Measurements from ENCODE around the gene AP2A1. TPM values are rescaled to one million over a fixed set of nuclear protein-coding genes. Genes with fewer than 3 reads are reported as not detected.
"Not testable (repeated sequence)": the region's sequence is repeated elsewhere in the genome, so short reads cannot be mapped to it uniquely, and the experiment has no call there.

Gene AP2A1
- total RNA-seq, result 10 to 100 TPM; 48.4 to 77.6 (median 66.9) TPM

DNA sequence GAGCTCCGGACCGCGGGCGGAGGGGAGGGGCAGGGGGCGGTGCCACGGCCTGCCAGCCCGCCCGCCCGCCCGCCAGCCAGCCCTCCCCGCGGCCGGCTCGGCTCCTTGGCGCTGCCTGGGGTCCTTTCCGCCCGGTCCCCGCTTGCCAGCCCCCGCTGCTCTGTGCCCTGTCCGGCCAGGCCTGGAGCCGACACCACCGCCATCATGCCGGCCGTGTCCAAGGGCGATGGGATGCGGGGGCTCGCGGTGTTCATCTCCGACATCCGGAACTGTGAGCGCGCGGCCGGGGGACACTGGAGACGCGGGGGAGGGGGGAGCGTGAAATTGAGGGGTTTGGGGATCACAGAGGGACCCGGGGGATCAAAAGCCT lies at the start of gene AP2A1:
Gene AP2A1, plus strand, starts transcription at position 72 of the 370 bp plus-strand sequence. Its CDS starts 133 bp downstream, at position 205.
- 0 to 2% methylated on average over 3 to 28 of the region's 38 CpGs for WGBS, 2 donors
- Histone ChIP-seq H3K4me1 (peaks cover 14 to 21% of the 10 kb centered on the region in 2 donors), H3K27ac (peak within 1 kb of the TSS; percentile 87 to 92 (median 91)), H3K9me3 (no peaks in the 10 kb centered on the region), H3K4me3 (replicated peaks in 1 of 3) (peak within 1 kb of the TSS; percentile 83 to 99 (median 88)), H3K36me3 (no peaks in the 10 kb centered on the region), H3K27me3 (no peaks in the 10 kb centered on the region)
- peak in 1 of 2 donors; percentile 27 for TF ChIP-seq POLR2A (IDR thresholded peaks at IDR 0.05)
- TF ChIP-seq, protein P1, sequence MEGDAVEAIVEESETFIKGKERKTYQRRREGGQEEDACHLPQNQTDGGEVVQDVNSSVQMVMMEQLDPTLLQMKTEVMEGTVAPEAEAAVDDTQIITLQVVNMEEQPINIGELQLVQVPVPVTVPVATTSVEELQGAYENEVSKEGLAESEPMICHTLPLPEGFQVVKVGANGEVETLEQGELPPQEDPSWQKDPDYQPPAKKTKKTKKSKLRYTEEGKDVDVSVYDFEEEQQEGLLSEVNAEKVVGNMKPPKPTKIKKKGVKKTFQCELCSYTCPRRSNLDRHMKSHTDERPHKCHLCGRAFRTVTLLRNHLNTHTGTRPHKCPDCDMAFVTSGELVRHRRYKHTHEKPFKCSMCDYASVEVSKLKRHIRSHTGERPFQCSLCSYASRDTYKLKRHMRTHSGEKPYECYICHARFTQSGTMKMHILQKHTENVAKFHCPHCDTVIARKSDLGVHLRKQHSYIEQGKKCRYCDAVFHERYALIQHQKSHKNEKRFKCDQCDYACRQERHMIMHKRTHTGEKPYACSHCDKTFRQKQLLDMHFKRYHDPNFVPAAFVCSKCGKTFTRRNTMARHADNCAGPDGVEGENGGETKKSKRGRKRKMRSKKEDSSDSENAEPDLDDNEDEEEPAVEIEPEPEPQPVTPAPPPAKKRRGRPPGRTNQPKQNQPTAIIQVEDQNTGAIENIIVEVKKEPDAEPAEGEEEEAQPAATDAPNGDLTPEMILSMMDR (IDR thresholded peaks at IDR 0.05), result no peak
- intact Hi-C loops (cut with DNase I), result loop anchor here (10.0 kb wide), 1 partner anchor 108 kb away; the partner anchor contains the start of genes AKT1S1 and TBC1D17
- DNase-seq, result no peak

DNA sequence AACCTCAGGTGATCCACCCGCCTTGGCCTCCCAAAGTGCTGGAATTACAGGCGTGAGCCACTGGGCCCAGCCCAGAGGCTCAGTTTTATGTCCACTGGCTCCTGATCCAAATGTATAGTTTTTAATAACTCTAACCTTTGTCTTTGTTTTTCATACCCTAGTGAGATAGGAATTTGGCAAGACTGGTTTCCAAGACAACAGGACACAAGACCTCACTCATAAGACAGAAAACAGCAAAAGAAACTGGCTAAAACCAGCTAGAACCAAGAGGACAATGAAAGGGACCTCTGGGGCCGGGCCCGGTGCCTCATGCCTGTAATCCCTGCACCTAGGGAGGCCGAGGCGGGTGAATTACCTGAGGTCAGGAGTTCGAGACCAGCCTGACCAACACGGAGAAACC lies 48.3 kb upstream of the AP2A1 start:
- Histone ChIP-seq H3K36me3 (no peaks in the 10 kb centered on the region), H3K27ac (peak overlapping the region in 1 of 3 donors; percentile 85), H3K27me3 (no peaks in the 10 kb centered on the region), H3K4me3 (replicated peaks in 1 of 3) (no peak overlapping the region), H3K9me3 (no peaks in the 10 kb centered on the region), H3K4me1 (peaks cover 3 to 6% of the 10 kb centered on the region in 2 donors)
- 76 to 78% methylated on average over 8 of the region's 8 CpGs for WGBS, 2 donors
- no peak for TF ChIP-seq POLR2A (IDR thresholded peaks at IDR 0.05)
- TF ChIP-seq, protein P1 (IDR thresholded peaks at IDR 0.05), result no peak
- no peak for DNase-seq
- intact Hi-C loops (cut with DNase I), result no loop called here

DNA sequence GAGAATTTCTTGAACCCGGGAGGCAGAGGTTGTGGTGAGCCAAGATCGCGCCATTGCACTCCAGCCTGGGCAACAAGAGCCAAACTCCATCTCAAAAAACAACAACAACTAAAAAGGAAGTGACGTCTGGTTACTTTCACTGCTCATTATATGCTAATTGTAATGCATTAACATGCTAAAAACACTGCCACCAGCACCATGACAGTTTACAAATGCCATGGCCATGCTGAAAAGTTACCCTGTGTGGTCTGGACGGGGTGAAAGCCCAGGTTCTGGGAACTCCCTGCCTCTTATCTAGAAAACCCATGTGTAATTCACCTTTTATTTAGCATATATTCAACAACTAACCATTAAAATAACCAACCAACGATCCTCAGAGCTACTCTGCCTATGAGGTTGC lies 47.8 kb upstream of the AP2A1 start:
- H3K27ac ChIP-seq, result no peak overlapping the region
- H3K9me3 ChIP-seq, result no peaks in the 10 kb centered on the region
- no peak overlapping the region for H3K4me3 ChIP-seq (replicated peaks in 1 of 3)
- 81 to 82% methylated on average over 6 of the region's 6 CpGs for WGBS, 2 donors
- no peak for TF ChIP-seq POLR2A (IDR thresholded peaks at IDR 0.05)
- TF ChIP-seq, protein P1 (IDR thresholded peaks at IDR 0.05), result no peak
- no peaks in the 10 kb centered on the region for H3K27me3 ChIP-seq
- no peak for DNase-seq
- intact Hi-C loops (cut with DNase I), result no loop called here
- H3K4me1 ChIP-seq, result peaks cover 3 to 6% of the 10 kb centered on the region in 2 donors
- H3K36me3 ChIP-seq, result no peaks in the 10 kb centered on the region

DNA sequence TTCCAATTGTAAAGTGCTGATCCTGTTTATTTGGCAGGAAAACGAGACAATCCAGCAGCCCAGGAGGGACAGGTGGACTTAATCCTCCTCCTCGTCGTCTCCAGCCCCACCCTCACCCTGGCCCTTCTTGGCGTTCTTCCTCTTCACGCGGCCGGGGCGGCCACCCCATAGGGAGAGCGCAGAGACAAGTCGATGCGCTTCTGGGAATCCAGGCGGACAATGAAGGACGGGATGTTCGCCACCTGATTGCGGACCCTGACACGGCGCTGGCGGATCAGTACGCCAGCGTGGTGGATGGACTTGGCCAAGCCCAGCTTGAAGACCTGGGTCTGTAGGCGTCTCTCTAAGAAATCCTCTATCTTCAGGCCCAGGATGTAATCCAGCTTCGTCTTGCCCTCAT lies 47.4 kb upstream of the AP2A1 start:
- H3K9me3 ChIP-seq; DNase-seq; H3K36me3 ChIP-seq; H3K4me3 ChIP-seq (replicated peaks in 1 of 3); H3K4me1 ChIP-seq; H3K27ac ChIP-seq; H3K27me3 ChIP-seq; intact Hi-C loops (cut with DNase I): not testable (repeated sequence)
- 74 to 83% methylated on average over 19 to 22 of the region's 22 CpGs for WGBS, 2 donors

DNA sequence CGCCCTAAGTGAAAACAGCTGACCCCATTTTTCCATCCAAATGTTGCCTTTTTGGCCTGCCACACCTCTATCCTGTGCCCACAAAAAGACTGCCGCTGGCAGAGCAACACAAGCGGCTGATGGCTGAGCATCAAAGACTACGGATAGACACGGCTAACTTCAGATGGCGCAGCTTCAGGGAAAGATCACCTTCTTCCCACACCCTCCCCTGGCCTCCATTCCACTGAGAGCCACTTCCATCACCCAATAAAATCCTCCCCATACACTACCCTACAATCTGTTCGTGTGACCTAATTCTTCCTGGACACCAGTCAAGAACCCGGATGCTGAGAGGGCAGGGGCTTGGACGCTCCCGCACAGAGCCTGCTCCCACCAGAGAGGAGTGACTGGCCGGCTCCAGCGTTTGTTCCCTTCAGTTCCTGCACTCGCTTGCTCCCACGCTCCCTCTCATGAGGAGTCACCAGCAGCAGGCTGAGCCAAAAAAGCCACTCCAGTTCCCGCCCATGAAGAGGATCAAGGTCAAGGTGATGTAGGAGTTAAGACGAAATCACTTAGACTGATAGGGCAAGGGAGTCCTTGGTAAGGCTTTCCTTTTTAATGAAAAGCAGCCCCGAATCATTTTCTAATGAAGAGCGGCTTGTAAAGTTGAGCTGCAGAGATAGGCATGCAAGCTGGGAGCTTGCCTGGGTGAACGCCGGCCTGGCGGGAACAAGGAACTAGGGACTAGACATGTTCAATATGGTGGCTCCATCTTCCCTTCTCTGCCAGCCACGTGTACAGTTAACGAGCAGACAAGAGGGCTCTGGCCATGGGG lies 39.4 kb upstream of the AP2A1 start:
- Histone ChIP-seq H3K27me3 (no peaks in the 10 kb centered on the region), H3K36me3 (no peaks in the 10 kb centered on the region), H3K9me3 (no peaks in the 10 kb centered on the region), H3K27ac (no peak overlapping the region), H3K4me3 (replicated peaks in 1 of 3) (no peak overlapping the region), H3K4me1 (no peaks in the 10 kb centered on the region)
- TF ChIP-seq, protein P1 (IDR thresholded peaks at IDR 0.05), result no peak
- no peak for TF ChIP-seq POLR2A (IDR thresholded peaks at IDR 0.05)
- intact Hi-C loops (cut with DNase I), result no loop called here
- peak in 1 of 2 donors; percentile 8 for DNase-seq
- WGBS, 2 donors, result 62 to 69% methylated on average over 23 of the region's 23 CpGs

All from thyroid gland (tissue), 4 donors.